Common myeloid progenitor, CD34-positive (primary cell): Measurements from ENCODE around the gene GATA5.

Source experiments
- CTCF ChIA-PET: fragments of 350-600 bp; sonication (Branson Sonifier 250); formaldehyde crosslinking; loops from one replicate; lab custom pipeline; 2021; ENCODE audit warnings: antibody characterized with exemption; lab: Charles Lee
- POLR2A ChIA-PET: fragments of 350-600 bp; sonication (Branson Sonifier 250); formaldehyde crosslinking; loops from one replicate; lab custom pipeline; 2021; ENCODE audit warnings: antibody characterized with exemption; lab: Charles Lee
- DNase-seq, 3 donors: peaks; one replicate each; pipeline versions ENCODE4 v3.0.0 to v3.0.0-alpha.2; 2013
- H3K27ac ChIP-seq, 2 experiments: 1 replicate in 1 of 2; 2 replicates in 1 of 2; pipeline ENCODE4 v1.7.0; 2013; ENCODE audit warnings: inconsistent platforms in 2 of 2, low read length in 2 of 2, mild to moderate bottlenecking in 2 of 2, low read depth in 1 of 2, moderate library complexity in 1 of 2; ENCODE audit not compliant: severe bottlenecking in 2 of 2, insufficient read depth in 1 of 2, poor library complexity in 1 of 2
- H3K27me3 ChIP-seq, 5 experiments: replicated peaks in 2 of 5; 1 replicate in 3 of 5; 2 replicates in 2 of 5; pipeline versions ENCODE4 v1.6.1 to v1.7.0; 2013; ENCODE audit warnings: low read length in 4 of 5, mild to moderate bottlenecking in 2 of 5, moderate library complexity in 2 of 5, inconsistent platforms in 1 of 5; ENCODE audit not compliant: insufficient read depth in 5 of 5, control insufficient read depth in 4 of 5
- H3K36me3 ChIP-seq, 4 experiments: 1 replicate in 2 of 4; 2 replicates in 2 of 4; pipeline versions ENCODE4 v1.6.1 to v1.7.0; 2013; ENCODE audit warnings: low read length in 3 of 4, control low read depth in 1 of 4, mild to moderate bottlenecking in 1 of 4; ENCODE audit not compliant: control insufficient read depth in 4 of 4, insufficient read depth in 4 of 4
- H3K4me1 ChIP-seq, 4 experiments: 1 replicate in 3 of 4; 2 replicates in 1 of 4; pipeline versions ENCODE4 v1.6.1 to v1.7.1; 2013; ENCODE audit warnings: low read length in 3 of 4, mild to moderate bottlenecking in 3 of 4, control low read depth in 1 of 4, inconsistent platforms in 1 of 4, moderate library complexity in 1 of 4; ENCODE audit not compliant: control insufficient read depth in 4 of 4, insufficient read depth in 4 of 4; ENCODE audit errors: control extremely low read depth in 1 of 4
- H3K4me3 ChIP-seq, 7 experiments: 1 replicate in 4 of 7; 2 replicates in 3 of 7; pipeline versions ENCODE4 v1.5.1 to v1.7.0; 2013; ENCODE audit warnings: mild to moderate bottlenecking in 7 of 7, low read length in 6 of 7, moderate library complexity in 6 of 7, inconsistent platforms in 2 of 7, low read depth in 2 of 7, control low read depth in 1 of 7; ENCODE audit not compliant: insufficient read depth in 4 of 7, control insufficient read depth in 1 of 7; ENCODE audit errors: extremely low read depth in 1 of 7
- H3K9me3 ChIP-seq, 5 experiments: 1 replicate in 4 of 5; 2 replicates in 1 of 5; pipeline versions ENCODE4 v1.6.1 to v1.7.1; 2013; ENCODE audit warnings: low read length in 4 of 5, mild to moderate bottlenecking in 2 of 5, inconsistent platforms in 1 of 5, low read depth in 1 of 5, moderate library complexity in 1 of 5; ENCODE audit not compliant: control insufficient read depth in 4 of 5, insufficient read depth in 2 of 5; ENCODE audit errors: control extremely low read depth in 1 of 5
- WGBS: methylation state at CpG from one replicate; pipeline ENCODE4 v1.1.5; 2013; ENCODE audit not compliant: insufficient coverage; 5-methylcytosine and 5-hydroxymethylcytosine counted together

The GATA5 gene

GRCh38 chr20:62433658-62434497 is 41.9 kb downstream of the GATA5 start:
- POLR2A ChIA-PET: no interaction called here
- CTCF ChIA-PET: no interaction called here
- Histone ChIP-seq H3K36me3 (no peaks in the 10 kb centered on the region), H3K9me3 (no peaks in the 10 kb centered on the region), H3K27ac (no peak overlapping the region), H3K4me1 (no peaks in the 10 kb centered on the region), H3K4me3 (no peak overlapping the region), H3K27me3 (peaks cover 0 to 43% (median 16%) of the 10 kb centered on the region in 5 experiments)
- WGBS: 31% methylated on average over 26 of the region's 32 CpGs
- DNase-seq: no peak

- 82% methylated on average over 23 of the region's 23 CpGs for WGBS
- no peak overlapping the region for H3K27ac ChIP-seq
- DNase-seq: no peak
- H3K4me3 ChIP-seq: no peak overlapping the region
- ChIA-PET CTCF (interaction anchor here (1.9 kb wide), 1 partner anchor 21 kb away, joined by 6 read pairs; no protein-coding TSS in a partner anchor), POLR2A (no interaction called here)
- H3K27me3 ChIP-seq: peaks cover 0 to 40% (median 15%) of the 10 kb centered on the region in 5 experiments
- H3K36me3 ChIP-seq: no peaks in the 10 kb centered on the region
- H3K9me3 ChIP-seq: no peaks in the 10 kb centered on the region
- H3K4me1 ChIP-seq: peaks cover 0 to 3% (median 0%) of the 10 kb centered on the region in 4 experiments
These were observed 44.8 kb downstream of the GATA5 start for GRCh38 chr20:62430866-62431447.

GRCh38 chr20:62430311-62430853 is 45.4 kb downstream of the GATA5 start:
- H3K27me3 ChIP-seq: peaks cover 0 to 34% (median 11%) of the 10 kb centered on the region in 5 experiments

GRCh38 chr20:62429455-62430310 is 46.1 kb downstream of the GATA5 start:
- CTCF ChIA-PET: interaction anchor here (1.9 kb wide), 1 partner anchor 19 kb away, joined by 6 read pairs; no protein-coding TSS in a partner anchor

More at GRCh38 chr20:62430311-62430853, 45.4 kb downstream of the GATA5 start:
- Histone ChIP-seq H3K4me3 (no peak overlapping the region), H3K36me3 (no peaks in the 10 kb centered on the region), H3K4me1 (peaks cover 0 to 3% (median 0%) of the 10 kb centered on the region in 4 experiments), H3K9me3 (no peaks in the 10 kb centered on the region), H3K27ac (no peak overlapping the region)
- CTCF ChIA-PET: interaction anchor here (1.9 kb wide), 1 partner anchor 20 kb away, joined by 6 read pairs; no protein-coding TSS in a partner anchor
- no peak for DNase-seq
- WGBS: 90% methylated on average over 6 of the region's 10 CpGs
- POLR2A ChIA-PET: no interaction called here

GRCh38 chr20:62428396-62429295 is 47.1 kb downstream of the GATA5 start:
- peaks cover 0 to 24% (median 4%) of the 10 kb centered on the region in 5 experiments for H3K27me3 ChIP-seq
- CTCF ChIA-PET: interaction anchor here (1.9 kb wide), 1 partner anchor 18 kb away, joined by 6 read pairs; no protein-coding TSS in a partner anchor
- H3K4me3 ChIP-seq: no peak overlapping the region
- POLR2A ChIA-PET: no interaction called here
- 56% methylated on average over 26 of the region's 31 CpGs for WGBS
- H3K36me3 ChIP-seq: no peaks in the 10 kb centered on the region
- H3K4me1 ChIP-seq: peaks cover 0 to 3% (median 0%) of the 10 kb centered on the region in 4 experiments
- H3K9me3 ChIP-seq: no peaks in the 10 kb centered on the region
- no peak overlapping the region for H3K27ac ChIP-seq
- DNase-seq: no peak

More at GRCh38 chr20:62429455-62430310, 46.1 kb downstream of the GATA5 start:
- Histone ChIP-seq H3K4me3 (no peak overlapping the region), H3K27ac (no peak overlapping the region), H3K9me3 (no peaks in the 10 kb centered on the region), H3K36me3 (no peaks in the 10 kb centered on the region), H3K4me1 (peaks cover 0 to 3% (median 0%) of the 10 kb centered on the region in 4 experiments), H3K27me3 (peaks cover 0 to 27% (median 9%) of the 10 kb centered on the region in 5 experiments)
- no peak for DNase-seq
- 92% methylated on average over 17 of the region's 23 CpGs for WGBS
- POLR2A ChIA-PET: no interaction called here

GRCh38 chr20:62428002-62428372 is 47.8 kb downstream of the GATA5 start:
- Histone ChIP-seq H3K36me3 (no peaks in the 10 kb centered on the region), H3K4me3 (no peak overlapping the region), H3K4me1 (peaks cover 0 to 3% (median 0%) of the 10 kb centered on the region in 4 experiments), H3K27me3 (peaks cover 0 to 24% (median 2%) of the 10 kb centered on the region in 5 experiments), H3K9me3 (no peaks in the 10 kb centered on the region), H3K27ac (no peak overlapping the region)
- ChIA-PET POLR2A (no interaction called here), CTCF (no interaction called here)
- DNase-seq: no peak
- WGBS: 94% methylated on average over 10 of the region's 10 CpGs
